AG04450 (cell line): ENCODE results near the gene RBM39. TPM values are rescaled to one million over a fixed set of nuclear protein-coding genes. Genes with fewer than 3 reads are reported as not detected.

ENCODE experiments used
- CTCF ChIA-PET: fragments of 300-600, 350-600 bp; formaldehyde crosslinking; extraction: SDS; loops from one replicate; lab custom pipeline; 2022; ENCODE audit warnings: antibody characterized with exemption, inconsistent platforms; lab: Charles Lee
- POLR2A ChIA-PET: fragments of 350-600 bp; formaldehyde crosslinking; extraction: SDS; loops from one replicate; lab custom pipeline; 2021; ENCODE audit warnings: antibody characterized with exemption, inconsistent platforms; lab: Yijun Ruan, JAX
- DNase-seq: peaks from one replicate; pipeline ENCODE4 v3.0.0-alpha.2; 2011; ENCODE audit warnings: low read depth, low spot score
- H3K27ac ChIP-seq: one replicate; pipeline ENCODE4 v1.5.1; 2012; ENCODE audit warnings: low read depth, low read length, control low read depth
- H3K27me3 ChIP-seq: one replicate; pipeline ENCODE4 v1.6.0; 2012; ENCODE audit warnings: low read length; ENCODE audit not compliant: control insufficient read depth, insufficient read depth
- H3K4me3 ChIP-seq: 2 replicates; pipeline ENCODE4 v1.5.1; 2011; ENCODE audit warnings: mild to moderate bottlenecking, low read depth, low read length, control low read depth
- H3K9me3 ChIP-seq: 2 replicates; pipeline ENCODE4 v1.5.1; 2012; ENCODE audit warnings: low read length; ENCODE audit not compliant: control insufficient read depth, insufficient read depth
- polyA plus RNA-seq: library from polyadenylated mRNA; depleted of rRNA; stranded (reverse); fragments of >200 nt; gene quantifications from 2 replicates; pipeline ENCODE4 v1.2.3, GENCODE V29; 2011
- TF ChIP-seq, protein P1 (sequence below): IDR thresholded peaks from 2 replicates; pipeline ENCODE4 v1.5.1; 2011; ENCODE audit warnings: low read depth, low read length, control low read depth, inconsistent platforms

The RBM39 gene
- polyA plus RNA-seq, 1 experiment, result 144 TPM

- peaks cover 4% of the 10 kb centered on the region; the same call in 1 of the 2 replicates for H3K9me3 ChIP-seq
- POLR2A ChIA-PET, result interaction anchor here (1.0 to 1.7 kb wide), 4 partner anchors 35 to 184 kb away, joined by 4 to 8 read pairs (median 6); partner anchors contain the start of gene RBM39
- H3K4me3 ChIP-seq, result peak overlapping the region; percentile 96
- CTCF ChIA-PET, result interaction anchor here (0.9 kb wide), 1 partner anchor 254 kb away, joined by 4 read pairs; the partner anchor contains the start of gene SCAND1
- H3K27me3 ChIP-seq, result no peaks in the 10 kb centered on the region
- TF ChIP-seq, protein P1, sequence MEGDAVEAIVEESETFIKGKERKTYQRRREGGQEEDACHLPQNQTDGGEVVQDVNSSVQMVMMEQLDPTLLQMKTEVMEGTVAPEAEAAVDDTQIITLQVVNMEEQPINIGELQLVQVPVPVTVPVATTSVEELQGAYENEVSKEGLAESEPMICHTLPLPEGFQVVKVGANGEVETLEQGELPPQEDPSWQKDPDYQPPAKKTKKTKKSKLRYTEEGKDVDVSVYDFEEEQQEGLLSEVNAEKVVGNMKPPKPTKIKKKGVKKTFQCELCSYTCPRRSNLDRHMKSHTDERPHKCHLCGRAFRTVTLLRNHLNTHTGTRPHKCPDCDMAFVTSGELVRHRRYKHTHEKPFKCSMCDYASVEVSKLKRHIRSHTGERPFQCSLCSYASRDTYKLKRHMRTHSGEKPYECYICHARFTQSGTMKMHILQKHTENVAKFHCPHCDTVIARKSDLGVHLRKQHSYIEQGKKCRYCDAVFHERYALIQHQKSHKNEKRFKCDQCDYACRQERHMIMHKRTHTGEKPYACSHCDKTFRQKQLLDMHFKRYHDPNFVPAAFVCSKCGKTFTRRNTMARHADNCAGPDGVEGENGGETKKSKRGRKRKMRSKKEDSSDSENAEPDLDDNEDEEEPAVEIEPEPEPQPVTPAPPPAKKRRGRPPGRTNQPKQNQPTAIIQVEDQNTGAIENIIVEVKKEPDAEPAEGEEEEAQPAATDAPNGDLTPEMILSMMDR, result no peak
- H3K27ac ChIP-seq, result peak overlapping the region; percentile 88
- DNase-seq, result no peak
Observed at GRCh38 chr20:35699957-35700624, 42.0 kb downstream of the RBM39 start.

DNA sequence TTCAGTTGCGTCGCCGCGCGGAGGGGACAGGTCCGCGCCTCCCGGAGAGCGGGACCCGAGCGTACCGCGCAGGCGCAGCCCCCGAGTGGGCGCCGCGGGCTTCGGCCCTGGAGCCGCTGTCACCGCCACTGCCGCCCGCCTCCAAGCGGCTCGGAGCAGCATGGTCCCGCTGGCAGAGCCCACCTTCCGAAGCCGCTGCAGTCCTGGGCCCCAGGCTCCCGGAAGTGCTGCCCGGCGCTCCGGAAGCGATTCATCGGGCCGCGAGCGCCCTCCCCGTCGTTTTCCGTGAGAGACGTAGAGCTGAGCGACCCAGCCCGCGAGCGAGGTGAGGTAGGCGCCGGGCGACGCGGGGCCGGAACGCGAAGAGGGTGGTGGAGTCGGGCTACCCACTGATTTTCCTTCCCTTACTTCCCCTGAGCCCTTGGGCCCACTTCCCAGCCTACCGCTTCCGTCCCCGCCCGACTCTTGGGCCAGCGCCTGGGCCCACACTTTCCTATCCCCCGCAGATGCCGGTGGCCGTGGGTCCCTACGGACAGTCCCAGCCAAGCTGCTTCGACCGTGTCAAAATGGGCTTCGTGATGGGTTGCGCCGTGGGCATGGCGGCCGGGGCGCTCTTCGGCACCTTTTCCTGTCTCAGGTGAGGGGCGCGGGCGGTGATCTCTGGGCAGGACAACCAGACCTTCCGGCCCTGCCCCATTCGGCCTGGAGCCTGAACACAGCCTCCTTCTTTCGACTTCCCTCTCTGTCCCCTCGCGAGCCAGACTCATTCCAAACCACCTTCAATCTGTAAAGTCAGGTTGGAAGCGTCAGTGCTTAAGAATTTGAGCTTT lies 42.7 kb downstream of the RBM39 start, which contains the start of the genes NFS1 and ROMO1:
Gene NFS1, minus strand, starts transcription at position 226 of the 830 bp plus-strand sequence. Its CDS starts 64 bp downstream, at position 162.
Gene ROMO1, plus strand, starts transcription at position 279 of the 830 bp plus-strand sequence. Its CDS starts 228 bp downstream, at position 507.
- CTCF ChIA-PET, result interaction anchor here (0.6 kb wide), 3 partner anchors 9 to 200 kb away, joined by 3 read pairs; no protein-coding TSS in a partner anchor
- Histone ChIP-seq H3K27me3 (no peaks in the 10 kb centered on the region), H3K4me3 (peak within 1 kb of the TSS; percentile 96), H3K27ac (peak within 1 kb of the TSS; percentile 88), H3K9me3 (peaks cover 4% of the 10 kb centered on the region; the same call in 1 of the 2 replicates)
- TF ChIP-seq, protein P1, result peak; percentile 24; the same call in 1 of the 2 replicates
- DNase-seq, result peak; percentile 41
- POLR2A ChIA-PET, result interaction anchor here (0.6 to 1.7 kb wide), 6 partner anchors 36 to 233 kb away, joined by 3 to 8 read pairs (median 4); partner anchors contain the start of gene RBM39

GRCh38 chr20:35698298-35699126 lies 43.5 kb downstream of the RBM39 start:
- H3K27me3 ChIP-seq, result no peaks in the 10 kb centered on the region
- H3K27ac ChIP-seq, result no peak overlapping the region
- H3K9me3 ChIP-seq, result peaks cover 4% of the 10 kb centered on the region; the same call in 1 of the 2 replicates
- H3K4me3 ChIP-seq, result peak overlapping the region; percentile 96
- no peak for DNase-seq
- POLR2A ChIA-PET, result interaction anchor here (1.0 to 1.3 kb wide), 3 partner anchors 37 to 81 kb away, joined by 3 to 7 read pairs (median 4); partner anchors contain the start of gene RBM39
- TF ChIP-seq, protein P1, result no peak
- CTCF ChIA-PET, result interaction anchor here (0.6 kb wide), 1 partner anchor 181 kb away, joined by 3 read pairs; no protein-coding TSS in a partner anchor

DNA sequence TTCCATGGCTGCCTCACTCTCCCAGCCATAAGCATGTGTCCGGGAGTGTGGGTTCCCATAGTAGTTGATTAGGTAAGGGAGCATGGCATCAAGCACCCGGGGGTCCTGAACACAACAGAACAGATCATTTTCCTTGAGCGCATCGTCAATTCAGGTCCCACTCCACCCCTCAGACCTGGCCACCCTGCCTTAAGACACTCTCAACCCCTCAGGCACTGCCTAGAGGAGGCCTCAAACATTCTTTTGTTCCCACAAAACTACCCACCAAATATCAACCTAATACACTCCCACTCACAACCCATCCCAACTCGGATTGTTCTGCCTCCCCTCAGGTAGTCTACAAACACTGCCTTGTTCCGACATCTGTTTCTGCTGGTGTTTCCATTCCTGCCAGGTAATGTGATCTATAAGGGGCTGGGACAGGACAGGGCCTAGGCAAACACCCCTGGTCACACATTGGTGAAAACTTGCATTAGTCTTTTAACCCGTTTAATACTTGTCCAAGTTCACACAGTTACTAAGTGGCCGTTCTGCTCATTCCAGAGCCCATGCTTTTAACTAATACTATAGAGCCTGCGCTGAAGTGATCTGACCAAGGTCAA lies 44.3 kb downstream of the RBM39 start:
- H3K27ac ChIP-seq, result no peak overlapping the region

More for the DNA sequence above, 44.3 kb downstream of the RBM39 start:
- DNase-seq, result no peak
- CTCF ChIA-PET, result interaction anchor here (0.6 kb wide), 1 partner anchor 102 kb away, joined by 3 read pairs; no protein-coding TSS in a partner anchor
- Histone ChIP-seq H3K9me3 (peaks cover 4% of the 10 kb centered on the region; the same call in 1 of the 2 replicates), H3K27me3 (no peaks in the 10 kb centered on the region), H3K4me3 (peak overlapping the region; percentile 96)
- TF ChIP-seq, protein P1, result no peak
- POLR2A ChIA-PET, result no interaction called here
